ENCODE measurements around the gene NPTX1. TPM values are rescaled to one million over a fixed set of nuclear protein-coding genes. Genes with fewer than 3 reads are reported as not detected.

The NPTX1 gene
- total RNA-seq, 6 donors from 2014 or later = 0.39 to 11.5 (median 2.5) TPM

DNA sequence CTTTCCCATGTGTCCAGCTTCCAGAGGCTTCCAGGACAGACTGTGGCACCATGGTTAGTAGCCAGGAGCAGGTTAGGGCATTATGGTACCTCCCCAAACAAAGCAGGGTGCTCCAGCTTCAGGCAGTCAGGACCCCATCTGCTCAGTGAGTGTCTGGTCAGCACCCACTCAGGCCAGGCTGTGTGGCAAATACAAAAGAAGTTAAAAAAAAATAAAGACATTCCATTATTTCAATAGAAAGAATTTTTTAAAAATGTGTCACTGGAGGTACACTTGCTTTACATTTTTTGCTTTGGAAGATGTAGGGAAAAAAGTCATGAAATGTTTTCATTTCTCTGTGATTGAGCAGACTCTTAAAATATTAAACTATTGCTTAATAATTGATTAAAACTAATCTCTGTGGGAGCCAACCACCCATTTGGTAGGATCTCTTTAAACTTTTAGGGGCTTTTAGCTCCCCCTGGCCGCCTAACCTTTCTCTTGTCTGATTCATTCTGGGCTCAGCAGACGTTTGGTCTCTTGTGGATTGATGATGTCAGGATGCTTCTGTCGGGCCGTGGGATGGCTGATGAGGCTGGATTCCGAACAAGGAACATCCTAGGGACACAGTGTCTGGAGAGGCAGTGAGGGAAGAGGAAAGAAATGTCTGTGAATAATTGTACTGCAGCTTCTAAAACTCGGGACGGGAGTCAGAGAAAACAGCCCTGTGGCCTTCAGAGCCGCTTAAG is 28.4 kb upstream of the NPTX1 start:
- 36 to 42% methylated on average over 8 of the region's 8 CpGs for WGBS, 2 donors
- peak in 1 of 2 donors; percentile 86 for ATAC-seq (ENCODE audit: low FRiP score in 2 of 2)
- Histone ChIP-seq H3K36me3 (no peaks in the 10 kb centered on the region), H3K27me3 (no peaks in the 10 kb centered on the region), H3K27ac (no peak overlapping the region), H3K9me3 (no peaks in the 10 kb centered on the region), H3K4me3 (no peak overlapping the region), H3K4me1 (no peaks in the 10 kb centered on the region)
- DNase-seq = no peak
- no peak for TF ChIP-seq CTCF (IDR thresholded peaks at IDR 0.05)
- TF ChIP-seq POLR2AphosphoS5 (IDR thresholded peaks at IDR 0.05) = no peak
- no peak for TF ChIP-seq EP300 (IDR thresholded peaks at IDR 0.05)
- TF ChIP-seq POLR2A (IDR thresholded peaks at IDR 0.05) = no peak

DNA sequence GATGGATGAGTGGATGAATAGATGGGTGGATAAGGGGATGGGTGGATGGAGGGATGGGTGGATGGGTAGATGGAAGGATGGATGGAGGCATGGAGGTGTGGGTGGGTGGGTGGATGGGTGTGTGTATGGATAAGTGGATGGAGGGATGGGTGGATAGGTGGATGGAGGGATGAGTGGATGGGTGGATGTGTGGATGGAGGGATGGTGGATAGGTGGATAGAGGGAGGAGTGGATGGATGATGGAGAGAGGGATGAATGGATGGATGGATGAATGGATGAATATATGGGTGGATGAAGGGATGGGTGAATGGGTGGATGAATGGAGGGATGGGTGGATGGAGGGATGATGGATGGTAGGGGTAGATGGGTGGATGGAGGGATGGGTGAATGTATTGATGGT is 27.5 kb upstream of the NPTX1 start:
- DNase-seq (no peak), ATAC-seq (ENCODE audit: low FRiP score in 2 of 2) (no peak)
- no peaks in the 10 kb centered on the region for H3K36me3 ChIP-seq
- TF ChIP-seq POLR2AphosphoS5 (IDR thresholded peaks at IDR 0.05) = no peak
- TF ChIP-seq CTCF (IDR thresholded peaks at IDR 0.05) = no peak
- no peak for TF ChIP-seq POLR2A (IDR thresholded peaks at IDR 0.05)
- no peak for TF ChIP-seq EP300 (IDR thresholded peaks at IDR 0.05)
- no peaks in the 10 kb centered on the region for H3K9me3 ChIP-seq
- H3K27me3 ChIP-seq = no peaks in the 10 kb centered on the region
- no peak overlapping the region for H3K27ac ChIP-seq
- H3K4me1 ChIP-seq = no peaks in the 10 kb centered on the region
- no peak overlapping the region for H3K4me3 ChIP-seq

DNA sequence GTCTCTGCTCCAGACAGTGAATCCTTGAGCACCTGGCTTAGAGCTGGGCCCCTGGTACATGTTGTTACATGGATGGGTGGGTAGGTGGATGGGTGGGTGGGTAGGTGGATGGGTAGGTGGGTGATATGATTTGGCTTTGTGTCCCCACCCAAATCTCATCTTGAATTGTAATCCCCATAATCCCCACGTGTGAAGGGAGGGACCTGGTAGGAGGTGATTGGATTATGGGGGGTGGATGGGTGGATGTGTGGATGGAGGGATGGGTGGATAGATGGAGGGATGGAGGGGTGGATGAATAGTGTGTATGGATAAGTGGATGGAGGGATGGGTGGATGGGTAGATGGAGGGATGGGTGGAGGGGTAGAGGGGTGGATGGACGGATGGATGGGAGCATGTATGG is 26.6 kb upstream of the NPTX1 start:
- Histone ChIP-seq H3K9me3 (no peaks in the 10 kb centered on the region), H3K27ac (no peak overlapping the region), H3K4me3 (no peak overlapping the region), H3K4me1 (peaks cover 0 to 6% (median 2%) of the 10 kb centered on the region in 4 donors), H3K36me3 (no peaks in the 10 kb centered on the region), H3K27me3 (no peaks in the 10 kb centered on the region)
- DNase-seq = no peak
- no peak for TF ChIP-seq EP300 (IDR thresholded peaks at IDR 0.05)
- TF ChIP-seq CTCF (IDR thresholded peaks at IDR 0.05) = no peak
- TF ChIP-seq POLR2A (IDR thresholded peaks at IDR 0.05) = no peak
- no peak for TF ChIP-seq POLR2AphosphoS5 (IDR thresholded peaks at IDR 0.05)
- ATAC-seq (ENCODE audit: low FRiP score in 2 of 2) = no peak
- WGBS, 2 donors = 74 to 83% methylated on average over 2 of the region's 2 CpGs

DNA sequence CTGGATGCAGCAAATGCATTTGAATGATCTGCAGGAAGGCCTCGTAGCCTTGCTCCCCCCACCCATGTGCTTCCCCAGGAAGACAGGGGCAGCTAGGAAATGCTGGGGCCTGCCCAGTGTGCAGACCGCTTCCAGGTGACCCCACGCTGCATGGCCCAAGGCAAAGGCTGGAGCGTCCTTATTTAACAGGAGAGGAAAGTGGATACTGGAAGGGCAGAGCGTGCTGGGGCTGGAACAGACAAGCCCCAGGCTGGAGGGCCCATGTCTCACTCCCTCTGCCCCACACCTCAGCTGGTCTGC is 26.1 kb upstream of the NPTX1 start:
- no peaks in the 10 kb centered on the region for H3K27me3 ChIP-seq
- H3K27ac ChIP-seq = no peak overlapping the region
- H3K4me1 ChIP-seq = peaks cover 0 to 7% (median 2%) of the 10 kb centered on the region in 4 donors
- no peaks in the 10 kb centered on the region for H3K36me3 ChIP-seq
- ATAC-seq (ENCODE audit: low FRiP score in 2 of 2) (no peak), DNase-seq (no peak)
- H3K4me3 ChIP-seq = no peak overlapping the region
- no peak for TF ChIP-seq POLR2A (IDR thresholded peaks at IDR 0.05)
- 89 to 90% methylated on average over 5 of the region's 5 CpGs for WGBS, 2 donors
- no peaks in the 10 kb centered on the region for H3K9me3 ChIP-seq

GRCh38 chr17:80501741-80502577 is 25.6 kb upstream of the NPTX1 start:
- WGBS, 2 donors = 85 to 86% methylated on average over 24 of the region's 24 CpGs
- no peak overlapping the region for H3K4me3 ChIP-seq
- peaks cover 0 to 7% (median 2%) of the 10 kb centered on the region in 4 donors for H3K4me1 ChIP-seq
- H3K27ac ChIP-seq = no peak overlapping the region
- ATAC-seq (ENCODE audit: low FRiP score in 2 of 2) = no peak
- H3K27me3 ChIP-seq = no peaks in the 10 kb centered on the region
- H3K36me3 ChIP-seq = no peaks in the 10 kb centered on the region
- no peak for DNase-seq
- H3K9me3 ChIP-seq = no peaks in the 10 kb centered on the region
- TF ChIP-seq CTCF (IDR thresholded peaks at IDR 0.05) (no peak), POLR2A (IDR thresholded peaks at IDR 0.05) (no peak), POLR2AphosphoS5 (IDR thresholded peaks at IDR 0.05) (no peak), EP300 (IDR thresholded peaks at IDR 0.05) (no peak)
